DMS 273 (cell line): ENCODE results near the gene ARHGAP11A.

Experiments
- DNase-seq: peaks from one replicate; lab custom pipeline; 2025; ENCODE audit not compliant: unreplicated experiment; lab: John Stamatoyannopoulos, UW

Gene ARHGAP11A

GRCh38 chr15:32683906-32684584 lies 68.7 kb downstream of the ARHGAP11A start:
- DNase-seq = no peak

GRCh38 chr15:32685576-32685975 lies 70.3 kb downstream of the ARHGAP11A start:
- DNase-seq = no peak

- no peak for DNase-seq
Measured at GRCh38 chr15:32687556-32687955, 72.3 kb downstream of the ARHGAP11A start.

DNA sequence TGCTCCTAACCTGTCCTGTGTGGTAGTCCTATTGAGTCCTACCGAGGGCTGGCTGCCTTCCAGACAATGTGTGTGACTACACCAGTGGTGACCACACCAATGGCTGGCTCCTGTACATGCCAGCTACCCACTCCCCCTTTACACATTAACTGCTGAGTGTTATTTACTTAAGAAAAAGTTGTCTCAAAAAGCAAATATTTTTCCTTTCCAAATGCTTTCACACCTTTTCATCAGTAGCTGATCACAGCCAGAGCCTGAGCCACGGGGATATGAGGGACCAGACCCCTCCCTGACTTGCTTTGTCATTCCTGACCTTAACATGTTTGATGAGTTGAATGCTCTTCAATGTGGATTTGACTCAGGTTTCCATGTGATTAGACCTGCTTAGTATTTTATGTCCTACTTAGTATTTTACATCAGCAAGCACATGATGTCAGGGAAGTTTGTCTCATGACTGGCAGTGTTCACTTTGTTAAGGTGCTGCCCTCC lies 72.9 kb downstream of the ARHGAP11A start:
- DNase-seq = no peak
